NCI-H524 (cell line): ENCODE data around the gene CEP162.
"Not testable (repeated sequence)": the region's sequence is repeated elsewhere in the genome, so short reads cannot be mapped to it uniquely, and the experiment has no call there.

Source experiments
- DNase-seq, 2 experiments: peaks; one replicate each; lab custom pipeline; 2025; lab: John Stamatoyannopoulos, UW

The CEP162 gene

DNA sequence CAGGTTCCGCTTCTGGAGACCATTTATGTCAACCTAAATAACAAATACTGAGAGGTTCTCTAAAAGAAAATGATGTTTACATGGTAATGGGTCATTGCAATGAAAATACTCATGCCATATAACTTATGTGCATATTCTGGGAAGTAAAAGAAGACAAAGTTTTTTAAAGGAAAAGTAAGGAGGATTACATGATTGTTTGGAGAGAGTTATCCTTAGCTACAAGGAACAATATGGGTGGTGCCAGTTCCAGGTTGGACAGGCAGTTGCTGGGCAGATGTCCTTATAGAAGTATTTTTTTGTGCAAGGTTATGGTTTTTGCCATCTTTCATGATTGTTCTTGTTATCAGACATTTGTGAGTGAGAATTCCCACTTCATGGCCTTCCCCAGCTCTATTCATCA lies 141.4 kb downstream of the CEP162 start:
- no peak for DNase-seq

- DNase-seq, result not testable (repeated sequence)
Observed at GRCh38 chr6:84084705-84085104, 142.7 kb downstream of the CEP162 start.

DNA sequence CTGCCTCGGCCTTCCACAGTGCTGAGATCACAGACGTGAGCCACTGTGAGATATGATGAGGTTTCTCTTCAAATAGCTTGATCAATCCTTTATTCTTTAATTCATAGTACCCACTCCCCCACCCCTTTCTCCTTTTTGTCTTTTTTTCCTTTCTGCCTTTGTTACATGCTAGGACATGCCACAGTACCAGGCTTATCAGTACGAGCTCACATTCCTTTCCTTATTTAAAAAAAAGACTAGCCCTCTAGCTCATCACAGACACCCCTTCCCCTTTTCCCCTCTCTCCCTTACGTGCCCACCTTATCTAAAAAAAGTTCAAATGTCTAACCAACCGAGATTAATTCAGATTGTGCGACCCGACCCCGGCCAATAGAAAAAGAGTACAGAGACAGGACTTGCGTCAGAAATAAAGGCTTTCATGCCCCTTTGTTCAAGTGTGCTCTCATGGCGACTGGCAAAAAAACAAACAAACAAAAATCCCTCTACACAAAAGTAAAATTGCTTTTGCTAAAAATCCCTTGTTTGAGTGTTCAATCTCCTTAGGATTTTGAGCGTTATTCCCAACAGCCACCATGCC lies 144.7 kb downstream of the CEP162 start:
- no peak for DNase-seq

DNA sequence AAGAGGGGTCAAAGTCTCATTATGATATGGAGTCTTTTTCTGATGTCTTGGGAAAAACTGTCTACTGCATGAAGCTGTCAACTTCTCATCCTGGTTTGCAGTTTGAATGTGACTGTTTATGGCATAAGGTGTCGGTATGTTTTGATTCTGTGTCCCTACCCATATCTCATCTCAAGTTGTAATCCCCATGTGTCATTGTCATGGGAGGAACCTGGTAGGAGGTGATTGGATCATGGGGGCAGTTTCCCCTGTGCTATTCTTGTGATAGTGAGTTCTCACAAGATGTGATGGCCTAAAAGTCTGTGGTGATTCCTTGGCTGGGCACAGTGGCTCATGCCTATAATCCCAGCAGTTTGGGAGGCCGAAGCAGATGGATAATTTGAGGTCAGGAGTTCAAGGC lies 146.2 kb downstream of the CEP162 start:
- DNase-seq, result no peak

DNA sequence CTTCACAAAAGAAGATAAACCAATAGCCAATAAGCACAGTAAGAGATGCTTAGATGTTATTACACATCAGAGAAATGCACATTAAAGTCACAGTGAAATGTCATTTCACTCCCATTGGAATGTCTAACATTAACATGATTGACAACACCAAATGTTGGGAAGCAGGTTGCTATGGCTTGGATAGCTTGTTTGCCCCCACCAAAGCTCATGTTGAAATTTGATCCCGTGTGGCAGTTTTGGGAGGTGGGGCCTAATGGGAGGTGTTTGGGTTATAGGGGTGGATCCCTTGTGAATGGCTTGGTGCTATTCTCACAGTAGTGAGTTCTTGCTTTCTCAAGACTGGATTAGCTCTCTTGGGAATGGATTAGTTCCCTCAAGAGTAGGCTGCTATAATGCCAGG lies 149.1 kb downstream of the CEP162 start:
- peak; percentile 61 to 91 for DNase-seq

DNA sequence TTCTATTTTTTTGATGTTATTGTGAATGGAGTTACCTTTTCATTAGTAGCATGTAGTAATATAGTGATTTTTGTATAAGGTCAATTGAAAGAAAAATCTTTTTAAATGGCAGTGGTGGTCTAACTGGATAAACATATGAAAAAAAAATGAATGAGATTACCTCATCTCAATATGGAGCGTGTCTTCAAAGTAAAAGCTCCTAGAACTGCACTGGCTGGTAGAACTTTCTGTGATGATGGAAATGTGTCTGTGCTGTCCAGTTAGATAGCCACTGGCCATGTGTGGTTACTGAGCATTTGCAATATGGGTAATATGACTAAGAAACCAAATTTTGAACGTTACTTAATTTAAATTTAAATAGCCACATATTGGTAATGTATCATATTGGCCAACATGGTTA lies 149.8 kb downstream of the CEP162 start:
- no peak for DNase-seq

- peak in 1 of 2 experiments; percentile 8 for DNase-seq
Observed at GRCh38 chr6:84074988-84075781, 152.3 kb downstream of the CEP162 start.
